ENCODE measurements around the gene VAMP2.

Gene VAMP2

GRCh38 chr17:8153031-8153451, 9.7 kb downstream of the VAMP2 start:
- H3K27ac ChIP-seq (ENCODE audit: low read depth, low read length), result no peak overlapping the region
- H3K9me2 ChIP-seq (replicated peaks; ENCODE audit: insufficient read depth, low read length), result no peaks in the 10 kb centered on the region
- TF ChIP-seq EZH2phosphoT487 (conservative IDR thresholded peaks at IDR 0.05; ENCODE audit: low read length) (no peak), CTCF (IDR thresholded peaks at IDR 0.05; ENCODE audit: insufficient read depth, low read length, poor library complexity, severe bottlenecking) (no peak)
- no peak overlapping the region; the same call in 1 of the 2 replicates for H3K9ac ChIP-seq (ENCODE audit: low read length)
- H2AFZ ChIP-seq (ENCODE audit: low read depth, low read length, severe bottlenecking), result no peak overlapping the region
- H3K4me2 ChIP-seq (ENCODE audit: low read depth, low read length, poor library complexity, severe bottlenecking), result peak overlapping the region; percentile 67
- no peaks in the 10 kb centered on the region for H3K9me3 ChIP-seq (ENCODE audit: insufficient read depth, low read length)
- no peak overlapping the region for H3K4me3 ChIP-seq (ENCODE audit: insufficient read depth, low read length, poor library complexity, severe bottlenecking)
- H3K79me2 ChIP-seq (ENCODE audit: insufficient read depth, low read length), result peaks cover 8% of the 10 kb centered on the region; the same call in 1 of the 2 replicates
- H3F3A ChIP-seq (ENCODE audit: insufficient read depth), result 0 out of 2 replicates have a peak, but pooled peaks cover 3% of the 10 kb centered on the region
- H4K20me1 ChIP-seq (ENCODE audit: low read depth, low read length), result no peaks in the 10 kb centered on the region
- no peaks in the 10 kb centered on the region for H3K36me3 ChIP-seq (ENCODE audit: low read length)
- no peaks in the 10 kb centered on the region for H3K27me3 ChIP-seq (ENCODE audit: low read length)

GRCh38 chr17:8152112-8152775, 10.5 kb downstream of the VAMP2 start, which contains the start of gene PER1:
PER1 (minus strand) TSS chr17:8152404; CDS start chr17:8150706, 1,698 bp downstream.
- TF ChIP-seq EZH2phosphoT487 (conservative IDR thresholded peaks at IDR 0.05; ENCODE audit: low read length) (no peak), CTCF (IDR thresholded peaks at IDR 0.05; ENCODE audit: insufficient read depth, low read length, poor library complexity, severe bottlenecking) (no peak)

GRCh38 chr17:8151641-8152111, 11.1 kb downstream of the VAMP2 start:
- no peaks in the 10 kb centered on the region for H3K27me3 ChIP-seq (ENCODE audit: low read length)
- H3K9me2 ChIP-seq (replicated peaks; ENCODE audit: insufficient read depth, low read length), result no peaks in the 10 kb centered on the region
- H3K4me3 ChIP-seq (ENCODE audit: insufficient read depth, low read length, poor library complexity, severe bottlenecking), result peak overlapping the region; percentile 62
- H3K79me2 ChIP-seq (ENCODE audit: insufficient read depth, low read length), result peaks cover 8% of the 10 kb centered on the region; the same call in 1 of the 2 replicates
- H3K27ac ChIP-seq (ENCODE audit: low read depth, low read length), result peak overlapping the region; percentile 18; the same call in 1 of the 2 replicates
- no peak overlapping the region for H2AFZ ChIP-seq (ENCODE audit: low read depth, low read length, severe bottlenecking)
- peak overlapping the region; percentile 67 for H3K4me2 ChIP-seq (ENCODE audit: low read depth, low read length, poor library complexity, severe bottlenecking)
- no peaks in the 10 kb centered on the region for H4K20me1 ChIP-seq (ENCODE audit: low read depth, low read length)
- 0 out of 2 replicates have a peak, but pooled peaks cover 3% of the 10 kb centered on the region for H3F3A ChIP-seq (ENCODE audit: insufficient read depth)
- H3K9me3 ChIP-seq (ENCODE audit: insufficient read depth, low read length), result no peaks in the 10 kb centered on the region
- H3K36me3 ChIP-seq (ENCODE audit: low read length), result no peaks in the 10 kb centered on the region
- TF ChIP-seq EZH2phosphoT487 (conservative IDR thresholded peaks at IDR 0.05; ENCODE audit: low read length) (no peak), CTCF (IDR thresholded peaks at IDR 0.05; ENCODE audit: insufficient read depth, low read length, poor library complexity, severe bottlenecking) (no peak)
- peak overlapping the region; percentile 70 for H3K9ac ChIP-seq (ENCODE audit: low read length)

More at GRCh38 chr17:8152112-8152775, 10.5 kb downstream of the VAMP2 start, which contains the start of gene PER1:
- Histone ChIP-seq H3K4me3 (ENCODE audit: insufficient read depth, low read length, poor library complexity, severe bottlenecking) (peak within 1 kb of the TSS; percentile 62), H3K9me2 (replicated peaks; ENCODE audit: insufficient read depth, low read length) (no peaks in the 10 kb centered on the region), H4K20me1 (ENCODE audit: low read depth, low read length) (no peaks in the 10 kb centered on the region), H3K27ac (ENCODE audit: low read depth, low read length) (peak within 1 kb of the TSS; percentile 18; the same call in 1 of the 2 replicates), H3K36me3 (ENCODE audit: low read length) (no peaks in the 10 kb centered on the region), H3F3A (ENCODE audit: insufficient read depth) (0 out of 2 replicates have a peak, but pooled peaks cover 3% of the 10 kb centered on the region), H2AFZ (ENCODE audit: low read depth, low read length, severe bottlenecking) (no peak within 1 kb of the TSS), H3K9ac (ENCODE audit: low read length) (peak within 1 kb of the TSS; percentile 70), H3K27me3 (ENCODE audit: low read length) (no peaks in the 10 kb centered on the region), H3K79me2 (ENCODE audit: insufficient read depth, low read length) (peaks cover 8% of the 10 kb centered on the region; the same call in 1 of the 2 replicates), H3K9me3 (ENCODE audit: insufficient read depth, low read length) (no peaks in the 10 kb centered on the region), H3K4me2 (ENCODE audit: low read depth, low read length, poor library complexity, severe bottlenecking) (peak within 1 kb of the TSS; percentile 67)
